Left lobe of liver (tissue), 2 donors: ENCODE measurements around the gene GADD45GIP1. TPM values are rescaled to one million over a fixed set of nuclear protein-coding genes. Genes with fewer than 3 reads are reported as not detected.

Experiments used
- ATAC-seq: fragments of 200-7000 bp; cut with Tn5 transposase; one replicate; pipeline ENCODE4 v1.9.1; 2020; ENCODE audit warnings: mild to moderate bottlenecking, moderate library complexity
- DNase-seq: peaks from one replicate; pipeline ENCODE4 v3.0.0-alpha.2; 2020; ENCODE audit warnings: low spot score
- total RNA-seq: library from RNA; stranded (reverse); gene quantifications from one replicate; pipeline ENCODE4 v1.2.1, GENCODE V29; 2021
- donor health status: DM: no; HTN: no; CAD: no; lungs with moderate emphysema.
- donor health status: DM: no; HTN: yes; CAD: no.

GADD45GIP1 gene
- total RNA-seq, 1 donor from 2014 or later = 12.0 TPM

DNA sequence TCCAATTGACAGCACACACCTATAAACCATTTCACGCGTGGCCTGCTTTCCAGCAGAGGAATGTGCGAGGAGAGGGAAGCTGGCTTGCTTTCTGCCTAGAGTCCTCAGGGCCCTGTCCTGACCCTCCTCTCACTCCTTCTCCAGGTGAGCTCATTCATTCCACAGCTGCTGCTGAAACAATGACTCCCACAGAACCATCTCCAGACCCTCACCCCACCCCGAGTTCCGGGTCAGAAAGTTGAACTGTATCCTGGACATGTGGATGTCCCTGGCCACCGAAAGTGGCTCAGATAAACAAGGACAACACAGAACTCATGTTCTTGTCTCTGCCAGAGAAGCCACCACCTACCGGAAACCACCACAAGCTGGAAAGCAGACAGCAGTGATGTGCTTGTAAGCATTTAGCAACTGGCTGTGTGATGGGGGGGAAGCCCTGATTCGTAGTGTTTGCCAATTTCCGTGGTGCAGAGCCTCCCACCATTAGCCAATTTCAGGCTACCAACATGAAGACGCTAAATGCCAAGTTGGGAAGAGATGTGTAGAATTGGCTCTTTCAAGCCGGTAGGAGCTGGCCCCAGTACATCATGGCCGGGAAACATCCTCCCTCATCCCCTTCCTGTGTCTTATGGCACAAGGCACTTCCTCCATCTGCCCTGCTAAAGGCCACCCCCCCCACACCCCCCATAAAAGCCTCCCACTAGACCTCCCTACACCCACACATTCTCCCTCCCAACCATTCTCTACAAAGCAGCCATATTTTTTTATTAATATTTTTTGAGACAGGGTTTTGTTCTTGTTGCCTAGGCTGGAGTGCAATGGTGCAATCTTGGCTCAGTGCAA is 43.0 kb downstream of the GADD45GIP1 start:
- no peak for ATAC-seq
- DNase-seq = no peak

DNA sequence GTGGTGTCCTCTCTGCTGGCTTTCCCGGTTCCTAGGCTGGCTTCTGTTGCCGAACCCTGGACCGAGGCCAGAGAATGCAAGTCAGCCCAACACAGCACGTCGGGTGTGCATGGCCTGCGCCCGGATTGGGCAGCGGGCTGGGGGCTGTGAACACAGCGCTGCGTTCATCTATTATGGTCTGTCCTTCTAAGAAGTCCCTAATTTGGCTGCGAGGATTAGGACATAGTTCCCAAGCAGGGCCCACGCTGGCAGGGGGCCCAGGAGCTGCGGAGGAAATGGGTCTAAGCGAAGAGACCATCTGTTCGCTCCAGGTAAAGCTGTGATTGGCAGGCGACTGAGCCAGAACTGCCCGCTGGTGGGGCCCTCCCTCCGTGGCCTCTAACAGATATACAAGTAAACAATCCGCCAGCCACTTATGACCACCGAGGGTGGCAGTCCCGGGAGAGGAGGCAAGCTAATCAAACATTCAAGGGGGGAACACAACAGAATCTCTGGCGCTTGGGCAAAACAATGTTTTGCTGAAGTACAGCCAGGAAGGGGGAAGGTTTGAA is 43.9 kb downstream of the GADD45GIP1 start:
- ATAC-seq = peak; percentile 75
- peak; percentile 61 for DNase-seq

DNA sequence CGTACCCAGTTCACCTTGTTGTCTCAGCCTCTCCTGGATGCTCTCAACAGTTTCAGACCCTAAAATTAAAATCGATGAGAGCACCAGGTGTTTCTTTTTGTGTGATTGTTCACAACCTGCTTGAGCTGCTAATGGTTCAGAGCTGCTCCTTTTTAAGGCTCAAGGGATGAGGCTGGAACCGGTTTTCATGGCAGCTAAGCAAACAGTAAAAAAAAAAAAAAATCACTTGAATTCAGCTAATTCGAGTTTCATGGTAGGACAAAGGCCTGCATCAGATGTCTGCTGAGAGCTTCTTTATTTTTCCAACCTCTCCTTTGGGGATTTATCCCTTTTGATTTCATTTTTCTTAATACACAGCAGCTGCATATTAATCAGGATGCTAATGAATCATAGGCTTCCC is 44.5 kb downstream of the GADD45GIP1 start:
- no peak for DNase-seq
- no peak for ATAC-seq

DNA sequence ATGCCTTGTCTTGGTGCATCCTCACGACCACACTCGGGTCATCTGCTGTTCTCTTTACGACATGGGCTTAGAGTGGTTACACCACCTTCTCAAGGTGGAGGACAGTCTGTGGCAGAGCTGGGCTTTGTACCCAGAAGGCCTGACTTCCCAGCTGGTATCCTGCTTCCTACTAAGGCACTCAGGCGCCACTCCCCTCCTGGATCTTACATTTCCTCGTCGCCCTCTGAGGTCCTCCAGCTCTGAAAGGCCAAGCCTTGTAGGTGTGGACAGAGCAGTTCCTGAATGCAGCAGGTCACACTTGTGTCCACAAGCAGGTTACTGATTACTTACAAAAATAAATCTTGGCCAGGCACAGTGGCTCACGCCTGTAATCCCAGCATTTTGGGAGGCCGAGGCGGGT is 49.9 kb downstream of the GADD45GIP1 start:
- ATAC-seq (peak; percentile 17), DNase-seq (no peak)

Other genes starting within 250 kb of the GADD45GIP1 start
- gene TNPO2, start 233.3 kb downstream of the GADD45GIP1 start, total RNA-seq = 19.5 TPM
- gene TRIR, start 222.5 kb downstream of the GADD45GIP1 start, total RNA-seq = 91.0 TPM
- 23.0 TPM for gene GET3, start 219.7 kb downstream of the GADD45GIP1 start, total RNA-seq
- not detected for gene BEST2, start 205.4 kb downstream of the GADD45GIP1 start, total RNA-seq
- 23.2 TPM for gene HOOK2, start 181.7 kb downstream of the GADD45GIP1 start, total RNA-seq
- gene JUNB, start 165.7 kb downstream of the GADD45GIP1 start, total RNA-seq = 16.3 TPM
- gene PRDX2, start 155.4 kb downstream of the GADD45GIP1 start, total RNA-seq = 224 TPM
- gene THSD8, start 155.2 kb downstream of the GADD45GIP1 start, total RNA-seq = 1.5 TPM
- 3.0 TPM for gene RNASEH2A, start 150.6 kb downstream of the GADD45GIP1 start, total RNA-seq
- gene RTBDN, start 122.6 kb downstream of the GADD45GIP1 start, total RNA-seq = not detected
- gene MAST1, start 118.7 kb downstream of the GADD45GIP1 start, total RNA-seq = 0.86 TPM
- gene DNASE2, start 75.8 kb downstream of the GADD45GIP1 start, total RNA-seq = 22.3 TPM
- 0.35 TPM for gene KLF1, start 70.0 kb downstream of the GADD45GIP1 start, total RNA-seq
- 109 TPM for gene GCDH, start 66.1 kb downstream of the GADD45GIP1 start, total RNA-seq
- not detected for gene SYCE2, start 37.9 kb downstream of the GADD45GIP1 start, total RNA-seq
- 34.2 TPM for gene FARSA, start 23.5 kb downstream of the GADD45GIP1 start, total RNA-seq
- 1,041 TPM for gene CALR, start 18.6 kb downstream of the GADD45GIP1 start, total RNA-seq
- gene RAD23A, start 11.4 kb downstream of the GADD45GIP1 start, total RNA-seq = 42.6 TPM
- gene DAND5, start 12.4 kb upstream of the GADD45GIP1 start, total RNA-seq = not detected
- gene NFIX, start 38.3 kb upstream of the GADD45GIP1 start, total RNA-seq = 41.4 TPM
- 1.5 TPM for gene LYL1, start 145.6 kb upstream of the GADD45GIP1 start, total RNA-seq
- 15.8 TPM for gene TRMT1, start 159.5 kb upstream of the GADD45GIP1 start, total RNA-seq
- gene NACC1, start 161.0 kb upstream of the GADD45GIP1 start, total RNA-seq = 26.7 TPM
- 22.7 TPM for gene STX10, start 193.2 kb upstream of the GADD45GIP1 start, total RNA-seq
- 26.5 TPM for gene IER2, start 193.2 kb upstream of the GADD45GIP1 start, total RNA-seq